MCF 10A (cell line): ENCODE data around the gene CDRT4. TPM values are rescaled to one million over a fixed set of nuclear protein-coding genes. Genes with fewer than 3 reads are reported as not detected.

ENCODE experiments used
- BruUV-seq: library from RNA; stranded (reverse); fragments of 400-500 nt; replicated peaks from 2 replicates; lab custom pipeline; 2021; lab: Mats Ljungman, UMichigan
- CTCF ChIA-PET: fragments of 300-600 bp; sonication (Branson Sonifier 250); formaldehyde crosslinking; extraction: SDS; loops from one replicate; lab custom pipeline; 2021; ENCODE audit warnings: antibody characterized with exemption, inconsistent platforms; lab: Yijun Ruan, JAX
- POLR2A ChIA-PET: fragments of 300-600, 350-650 bp; sonication (Branson Sonifier 250); formaldehyde crosslinking; extraction: SDS; loops from one replicate; lab custom pipeline; 2020; ENCODE audit warnings: antibody characterized with exemption, inconsistent platforms; lab: Yijun Ruan, JAX
- DNase-seq: peaks from one replicate; pipeline ENCODE4 v3.0.0-alpha.2; 2018; ENCODE audit not compliant: unreplicated experiment
- H3K27ac Mint-ChIP-seq: one replicate; pipeline ENCODE4 v1.8.0; 2022; ENCODE audit warnings: mild to moderate bottlenecking, low read depth, mixed read lengths; ENCODE audit not compliant: unreplicated experiment
- H3K27me3 Mint-ChIP-seq: one replicate; pipeline ENCODE4 v1.8.0; 2022; ENCODE audit warnings: mixed read lengths; ENCODE audit not compliant: insufficient read depth, unreplicated experiment
- H3K36me3 Mint-ChIP-seq: one replicate; pipeline ENCODE4 v1.8.0; 2022; ENCODE audit warnings: mild to moderate bottlenecking, moderate library complexity, mixed read lengths; ENCODE audit not compliant: insufficient read depth, unreplicated experiment
- H3K4me1 Mint-ChIP-seq: one replicate; pipeline ENCODE4 v1.8.0; 2022; ENCODE audit warnings: mixed read lengths; ENCODE audit not compliant: insufficient read depth, unreplicated experiment
- H3K4me3 Mint-ChIP-seq: one replicate; pipeline ENCODE4 v1.8.0; 2022; ENCODE audit warnings: mild to moderate bottlenecking, moderate library complexity, mixed read lengths; ENCODE audit not compliant: unreplicated experiment
- H3K9me3 Mint-ChIP-seq: one replicate; pipeline ENCODE4 v1.8.0; 2022; ENCODE audit warnings: mixed read lengths; ENCODE audit not compliant: unreplicated experiment
- CTCF ChIP-seq: fragments of 200-600 bp; IDR thresholded peaks from one replicate; pipeline ENCODE4 v1.8.0; 2022; ENCODE audit warnings: antibody characterized with exemption, mild to moderate bottlenecking; ENCODE audit not compliant: unreplicated experiment
- intact Hi-C: fragments of 100-400 bp; cut with micrococcal nuclease; formaldehyde crosslinking; loops from 2 replicates; pipeline ENCODE4 v1.14.1; 2022
- total RNA-seq: library from RNA; stranded (reverse); gene quantifications from 2 replicates; pipeline ENCODE4 v1.2.3, GENCODE V29; 2022

The CDRT4 gene
- total RNA-seq, 1 experiment from 2014 or later, result 11.3 TPM

GRCh38 chr17:15494821-15495220 lies 27.4 kb upstream of the CDRT4 start:
- H3K36me3 Mint-ChIP-seq, result peaks cover 11% of the 10 kb centered on the region
- no peak overlapping the region for H3K4me3 Mint-ChIP-seq
- CTCF ChIA-PET, result interaction anchor here (0.9 to 2.0 kb wide), 4 partner anchors 9 to 247 kb away, joined by 3 to 14 read pairs (median 4); no protein-coding TSS in a partner anchor
- H3K27ac Mint-ChIP-seq, result no peak overlapping the region
- no peak for TF ChIP-seq CTCF
- H3K27me3 Mint-ChIP-seq, result no peaks in the 10 kb centered on the region
- POLR2A ChIA-PET, result no interaction called here
- no peaks in the 10 kb centered on the region for H3K4me1 Mint-ChIP-seq
- BruUV-seq, result no TSS peak
- intact Hi-C loops, result no loop called here
- no peaks in the 10 kb centered on the region for H3K9me3 Mint-ChIP-seq
- no peak for DNase-seq

- no peaks in the 10 kb centered on the region for H3K27me3 Mint-ChIP-seq
- DNase-seq, result no peak
- ChIA-PET POLR2A (no interaction called here), CTCF (interaction anchor here (2.0 kb wide), 1 partner anchor 10 kb away, joined by 14 read pairs; no protein-coding TSS in a partner anchor)
- no peak overlapping the region for H3K4me3 Mint-ChIP-seq
- H3K4me1 Mint-ChIP-seq, result no peaks in the 10 kb centered on the region
- no peaks in the 10 kb centered on the region for H3K9me3 Mint-ChIP-seq
- intact Hi-C loops, result no loop called here
- H3K36me3 Mint-ChIP-seq, result peaks cover 11% of the 10 kb centered on the region
- H3K27ac Mint-ChIP-seq, result no peak overlapping the region
- no peak for TF ChIP-seq CTCF
- no TSS peak for BruUV-seq
Measured at GRCh38 chr17:15493693-15494035, 26.2 kb upstream of the CDRT4 start.

GRCh38 chr17:15492791-15493692 lies 25.6 kb upstream of the CDRT4 start:
- BruUV-seq, result no TSS peak

More at GRCh38 chr17:15492791-15493692, 25.6 kb upstream of the CDRT4 start:
- Mint-ChIP-seq H3K9me3 (no peaks in the 10 kb centered on the region), H3K4me1 (no peaks in the 10 kb centered on the region), H3K4me3 (no peak overlapping the region), H3K27me3 (no peaks in the 10 kb centered on the region), H3K27ac (no peak overlapping the region), H3K36me3 (peaks cover 11% of the 10 kb centered on the region)
- CTCF ChIA-PET, result interaction anchor here (2.1 kb wide), 1 partner anchor 10 kb away, joined by 9 read pairs; no protein-coding TSS in a partner anchor
- DNase-seq, result no peak
- POLR2A ChIA-PET, result no interaction called here
- intact Hi-C loops, result no loop called here
- TF ChIP-seq CTCF, result no peak
